ENCODE data around the gene EGR4. TPM values are rescaled to one million over a fixed set of nuclear protein-coding genes. Genes with fewer than 3 reads are reported as not detected.
A peak's percentile ranks its signal among the peaks of the same experiment; 100 is the strongest.

EGR4 gene
- total RNA-seq, 1 donor: not detected

- H4K20me1 ChIP-seq (ENCODE audit: insufficient read depth, low read length): no peaks in the 10 kb centered on the region
- H3K79me2 ChIP-seq (ENCODE audit: insufficient read depth, low read length): no peaks in the 10 kb centered on the region
- H3K4me2 ChIP-seq (ENCODE audit: insufficient read depth, low read length): no peak overlapping the region
- H3K27me3 ChIP-seq (ENCODE audit: insufficient read depth, low read length): peaks cover 42% of the 10 kb centered on the region
- no peak overlapping the region for H3K27ac ChIP-seq (ENCODE audit: low read depth, low read length)
- TF ChIP-seq CTCF (IDR thresholded peaks at IDR 0.05; ENCODE audit: extremely low read depth, low read depth, low read length): no peak
- no peaks in the 10 kb centered on the region for H3K9me3 ChIP-seq (ENCODE audit: low read depth, low read length)
- H3K4me1 ChIP-seq (ENCODE audit: insufficient read depth, low read length): no peaks in the 10 kb centered on the region
- DNase-seq (ENCODE audit: insufficient read length, low spot score, missing footprints): peak; percentile 82
- H2AFZ ChIP-seq (ENCODE audit: low read length): no peak overlapping the region
- no peak overlapping the region for H3K4me3 ChIP-seq (ENCODE audit: insufficient read depth, low read length)
- no peaks in the 10 kb centered on the region for H3K36me3 ChIP-seq (ENCODE audit: insufficient read depth, low read length)
These were observed 27.1 kb downstream of the EGR4 start for GRCh38 chr2:73266061-73266901.

GRCh38 chr2:73265298-73266060 is 27.9 kb downstream of the EGR4 start:
- Histone ChIP-seq H3K9me3 (ENCODE audit: low read depth, low read length) (no peaks in the 10 kb centered on the region), H3K4me1 (ENCODE audit: insufficient read depth, low read length) (no peaks in the 10 kb centered on the region), H2AFZ (ENCODE audit: low read length) (no peak overlapping the region), H4K20me1 (ENCODE audit: insufficient read depth, low read length) (no peaks in the 10 kb centered on the region), H3K36me3 (ENCODE audit: insufficient read depth, low read length) (no peaks in the 10 kb centered on the region), H3K27me3 (ENCODE audit: insufficient read depth, low read length) (peaks cover 34% of the 10 kb centered on the region), H3K4me3 (ENCODE audit: insufficient read depth, low read length) (no peak overlapping the region), H3K27ac (ENCODE audit: low read depth, low read length) (no peak overlapping the region), H3K79me2 (ENCODE audit: insufficient read depth, low read length) (no peaks in the 10 kb centered on the region), H3K4me2 (ENCODE audit: insufficient read depth, low read length) (no peak overlapping the region)
- no peak for TF ChIP-seq CTCF (IDR thresholded peaks at IDR 0.05; ENCODE audit: extremely low read depth, low read depth, low read length)
- DNase-seq (ENCODE audit: insufficient read length, low spot score, missing footprints): peak; percentile 62

GRCh38 chr2:73264783-73265182 is 28.6 kb downstream of the EGR4 start:
- Histone ChIP-seq H2AFZ (ENCODE audit: low read length) (no peak overlapping the region), H3K4me2 (ENCODE audit: insufficient read depth, low read length) (no peak overlapping the region), H3K79me2 (ENCODE audit: insufficient read depth, low read length) (no peaks in the 10 kb centered on the region), H3K27me3 (ENCODE audit: insufficient read depth, low read length) (peaks cover 27% of the 10 kb centered on the region), H4K20me1 (ENCODE audit: insufficient read depth, low read length) (no peaks in the 10 kb centered on the region), H3K4me1 (ENCODE audit: insufficient read depth, low read length) (no peaks in the 10 kb centered on the region), H3K4me3 (ENCODE audit: insufficient read depth, low read length) (no peak overlapping the region), H3K27ac (ENCODE audit: low read depth, low read length) (no peak overlapping the region), H3K36me3 (ENCODE audit: insufficient read depth, low read length) (no peaks in the 10 kb centered on the region), H3K9me3 (ENCODE audit: low read depth, low read length) (no peaks in the 10 kb centered on the region)
- no peak for TF ChIP-seq CTCF (IDR thresholded peaks at IDR 0.05; ENCODE audit: extremely low read depth, low read depth, low read length)
- peak; percentile 57 for DNase-seq (ENCODE audit: insufficient read length, low spot score, missing footprints)

GRCh38 chr2:73264332-73264606 is 29.1 kb downstream of the EGR4 start:
- no peaks in the 10 kb centered on the region for H4K20me1 ChIP-seq (ENCODE audit: insufficient read depth, low read length)
- no peaks in the 10 kb centered on the region for H3K79me2 ChIP-seq (ENCODE audit: insufficient read depth, low read length)
- no peak for TF ChIP-seq CTCF (IDR thresholded peaks at IDR 0.05; ENCODE audit: extremely low read depth, low read depth, low read length)
- no peak overlapping the region for H3K27ac ChIP-seq (ENCODE audit: low read depth, low read length)
- H3K27me3 ChIP-seq (ENCODE audit: insufficient read depth, low read length): peaks cover 24% of the 10 kb centered on the region
- no peaks in the 10 kb centered on the region for H3K4me1 ChIP-seq (ENCODE audit: insufficient read depth, low read length)
- H3K9me3 ChIP-seq (ENCODE audit: low read depth, low read length): no peaks in the 10 kb centered on the region
- no peak overlapping the region for H3K4me2 ChIP-seq (ENCODE audit: insufficient read depth, low read length)
- H3K4me3 ChIP-seq (ENCODE audit: insufficient read depth, low read length): no peak overlapping the region
- no peak for DNase-seq (ENCODE audit: insufficient read length, low spot score, missing footprints)
- no peak overlapping the region for H2AFZ ChIP-seq (ENCODE audit: low read length)
- no peaks in the 10 kb centered on the region for H3K36me3 ChIP-seq (ENCODE audit: insufficient read depth, low read length)
